ENCODE results near the gene MAPK8. TPM values are rescaled to one million over a fixed set of nuclear protein-coding genes. Genes with fewer than 3 reads are reported as not detected.

Gene MAPK8
- total RNA-seq, 2 experiments from 2014 or later, result 43.2 to 44.8 TPM

DNA sequence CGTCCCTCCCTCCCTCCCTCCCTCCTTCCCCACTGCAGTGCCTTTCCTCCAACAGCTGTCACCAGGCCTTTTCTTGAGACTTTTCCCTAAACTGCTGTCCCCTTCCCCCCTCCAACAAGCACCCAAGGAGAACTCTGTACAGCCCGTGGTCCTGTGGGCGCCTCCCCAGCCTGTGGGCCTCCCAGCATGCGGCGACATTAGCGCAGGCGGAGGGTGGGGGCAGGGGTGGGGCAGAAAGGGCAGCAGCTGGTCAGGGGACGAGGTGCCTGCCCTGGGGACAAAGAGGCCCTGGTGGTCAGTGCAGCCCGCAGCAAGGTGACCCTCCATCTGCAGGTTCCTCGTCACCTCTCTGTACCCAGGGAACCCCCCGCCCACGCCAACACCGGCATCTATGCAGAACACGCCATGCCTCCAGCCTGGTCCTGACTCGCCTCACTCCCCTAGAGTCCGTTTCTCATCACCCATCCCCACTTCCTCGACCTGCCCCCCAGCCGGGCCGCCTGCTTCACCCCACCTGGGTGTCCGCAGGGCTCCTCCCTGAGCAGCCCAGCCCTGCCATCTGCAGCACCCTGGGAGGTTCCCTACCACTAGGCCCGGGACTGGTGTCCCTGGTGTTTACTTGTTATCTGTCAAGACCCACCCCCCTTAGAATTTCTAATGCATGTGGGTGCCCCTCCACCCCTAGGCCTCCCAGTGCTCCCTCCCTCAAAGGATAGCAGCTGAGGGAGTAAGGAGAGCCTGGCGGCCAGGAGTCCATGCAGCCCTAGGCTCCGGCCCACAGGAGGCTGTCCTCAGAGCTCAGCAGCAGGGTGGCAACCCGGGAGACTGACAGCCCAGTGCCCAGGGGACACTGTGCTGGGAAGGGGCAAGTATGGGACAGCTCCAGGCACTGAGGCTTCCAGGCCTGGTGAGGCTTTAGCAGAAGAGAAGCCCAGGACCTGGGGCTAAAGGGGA, 150.6 kb downstream of the MAPK8 start:
- H3K36me3 Mint-ChIP-seq, result no peaks in the 10 kb centered on the region
- H3K4me1 Mint-ChIP-seq, result no peaks in the 10 kb centered on the region
- peaks cover 9% of the 10 kb centered on the region for H3K27me3 Mint-ChIP-seq
- H3K9me3 Mint-ChIP-seq, result no peaks in the 10 kb centered on the region
- H3K27ac Mint-ChIP-seq, result no peak overlapping the region
- no peak overlapping the region for H3K4me3 Mint-ChIP-seq
- no peak for DNase-seq

DNA sequence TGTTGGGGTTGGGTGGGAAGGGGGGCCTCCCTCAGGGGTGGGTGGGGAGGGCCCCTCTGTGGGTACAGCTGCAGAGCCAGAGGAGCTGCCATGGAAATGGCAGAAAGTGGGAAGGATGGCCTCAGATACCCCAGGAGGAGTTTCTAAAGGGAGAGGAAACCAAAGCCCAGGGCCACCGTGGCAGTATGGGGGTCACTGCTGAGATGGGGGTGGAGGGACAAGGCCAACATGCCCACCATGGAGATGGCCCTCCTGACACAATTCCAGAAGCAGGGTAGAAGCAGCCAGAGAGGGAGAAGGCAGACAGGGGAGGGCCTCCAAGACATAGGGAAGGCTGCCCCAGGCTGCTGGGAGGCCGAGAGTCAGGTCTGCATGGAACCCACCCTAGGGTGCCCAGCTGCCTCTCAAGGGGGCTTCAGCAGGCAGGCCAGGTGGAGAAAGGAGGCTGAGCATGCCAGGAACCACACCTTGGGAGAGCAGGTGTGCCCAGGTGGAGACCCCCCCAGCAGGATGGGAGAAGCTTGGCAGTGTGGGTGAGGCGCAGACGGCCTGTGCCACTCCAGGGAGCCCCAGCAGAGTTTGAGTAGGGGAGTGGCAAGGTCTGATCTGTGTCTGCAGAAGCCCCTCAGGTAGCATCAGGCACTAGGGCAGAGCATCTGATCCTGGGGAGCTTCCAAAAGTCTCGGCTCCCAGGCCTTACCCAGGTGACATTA, 151.6 kb downstream of the MAPK8 start:
- no peak overlapping the region for H3K4me3 Mint-ChIP-seq
- peaks cover 9% of the 10 kb centered on the region for H3K27me3 Mint-ChIP-seq
- no peak overlapping the region for H3K27ac Mint-ChIP-seq

DNA sequence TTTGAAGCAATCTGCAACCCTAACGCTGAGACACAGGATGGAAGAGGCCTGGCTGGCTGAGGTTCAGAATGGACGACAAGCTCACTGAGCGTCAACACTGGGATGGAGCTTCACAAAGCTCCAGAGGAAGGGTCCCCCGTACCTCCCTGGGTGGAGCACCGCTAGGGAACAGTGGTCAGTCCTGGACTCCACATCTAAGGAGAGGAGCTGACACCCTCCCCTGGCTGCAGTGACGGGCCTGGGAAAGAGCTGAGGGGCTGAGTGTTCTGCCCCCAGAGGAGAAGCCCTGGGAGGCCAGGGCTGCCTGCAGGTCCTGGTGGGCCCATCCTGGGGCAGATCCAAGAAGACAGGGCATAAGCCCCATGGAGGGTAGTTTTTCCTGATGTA, 152.2 kb downstream of the MAPK8 start:
- H3K27me3 Mint-ChIP-seq, result peaks cover 9% of the 10 kb centered on the region
- H3K9me3 Mint-ChIP-seq, result no peaks in the 10 kb centered on the region
- H3K27ac Mint-ChIP-seq, result no peak overlapping the region
- no peaks in the 10 kb centered on the region for H3K4me1 Mint-ChIP-seq
- H3K4me3 Mint-ChIP-seq, result no peak overlapping the region
- no peak for DNase-seq
- H3K36me3 Mint-ChIP-seq, result no peaks in the 10 kb centered on the region

More for the DNA sequence above, 151.6 kb downstream of the MAPK8 start:
- DNase-seq, result no peak
- H3K36me3 Mint-ChIP-seq, result no peaks in the 10 kb centered on the region
- H3K4me1 Mint-ChIP-seq, result no peaks in the 10 kb centered on the region
- H3K9me3 Mint-ChIP-seq, result no peaks in the 10 kb centered on the region

DNA sequence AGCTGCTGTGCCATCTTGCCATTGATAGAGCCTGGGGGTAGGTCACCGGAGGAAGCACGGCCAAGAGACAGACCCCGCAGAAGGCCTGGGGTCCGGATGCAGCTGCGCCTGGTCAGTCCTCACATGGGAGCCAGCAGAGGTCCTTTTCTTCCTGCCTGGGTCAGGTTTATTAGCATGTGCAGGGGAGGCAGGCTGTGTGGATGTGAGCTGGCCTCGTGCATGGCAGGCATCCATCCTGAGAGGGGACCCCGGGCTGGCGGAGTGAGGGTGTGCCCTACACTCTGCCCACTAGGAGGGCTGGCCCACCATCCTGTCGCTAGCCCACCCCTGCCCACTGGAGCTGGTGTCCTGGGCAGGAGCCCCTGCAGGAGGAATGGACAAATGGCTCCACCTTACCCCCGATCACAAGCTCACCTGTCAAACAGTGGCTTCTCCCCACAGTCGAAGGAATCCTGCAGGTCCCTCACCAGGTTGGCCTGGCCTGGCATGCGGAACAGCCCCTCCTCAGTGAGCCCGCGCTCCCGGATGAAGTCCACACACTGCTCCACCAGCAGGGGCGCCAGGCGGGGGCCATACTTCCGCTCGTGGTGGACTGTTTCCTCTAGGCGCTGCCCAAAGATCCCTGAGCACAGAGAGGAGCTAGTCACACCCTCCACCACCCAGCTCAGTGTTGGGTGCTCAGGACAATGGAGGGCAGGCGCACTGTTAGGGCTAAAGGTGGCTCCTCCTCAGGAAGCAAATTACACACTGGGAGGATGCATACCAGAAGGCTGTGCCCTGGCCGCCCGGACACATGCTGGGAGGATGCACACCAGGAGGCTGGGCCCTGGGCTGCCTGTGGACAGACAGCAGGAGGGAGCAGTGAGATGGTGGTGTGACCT, 153.0 kb downstream of the MAPK8 start:
- Mint-ChIP-seq H3K4me3 (no peak overlapping the region), H3K27me3 (peaks cover 9% of the 10 kb centered on the region), H3K4me1 (no peaks in the 10 kb centered on the region), H3K9me3 (no peaks in the 10 kb centered on the region), H3K36me3 (no peaks in the 10 kb centered on the region), H3K27ac (no peak overlapping the region)
- no peak for DNase-seq

DNA sequence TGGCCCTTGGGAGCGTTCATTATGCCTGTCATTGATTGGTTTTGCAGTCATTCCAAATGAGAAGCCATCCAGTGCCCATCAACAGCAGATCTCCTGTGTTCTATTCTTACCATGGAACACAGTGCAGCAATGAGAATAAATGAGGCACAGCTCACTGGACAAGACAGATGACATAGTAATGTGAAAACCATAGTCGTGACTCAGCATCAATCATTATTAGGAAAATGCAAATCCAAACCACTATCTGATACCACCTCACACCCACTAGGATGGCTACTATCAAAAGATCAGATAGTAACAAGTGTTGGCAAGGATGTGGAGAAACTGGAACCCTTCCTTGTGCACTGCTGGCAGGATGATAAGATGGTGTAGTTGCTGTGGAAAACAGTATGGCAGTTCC, 153.7 kb downstream of the MAPK8 start:
- Mint-ChIP-seq H3K27ac (no peak overlapping the region), H3K4me3 (no peak overlapping the region), H3K9me3 (no peaks in the 10 kb centered on the region), H3K4me1 (no peaks in the 10 kb centered on the region), H3K27me3 (peaks cover 6% of the 10 kb centered on the region), H3K36me3 (no peaks in the 10 kb centered on the region)
- DNase-seq, result no peak

DNA sequence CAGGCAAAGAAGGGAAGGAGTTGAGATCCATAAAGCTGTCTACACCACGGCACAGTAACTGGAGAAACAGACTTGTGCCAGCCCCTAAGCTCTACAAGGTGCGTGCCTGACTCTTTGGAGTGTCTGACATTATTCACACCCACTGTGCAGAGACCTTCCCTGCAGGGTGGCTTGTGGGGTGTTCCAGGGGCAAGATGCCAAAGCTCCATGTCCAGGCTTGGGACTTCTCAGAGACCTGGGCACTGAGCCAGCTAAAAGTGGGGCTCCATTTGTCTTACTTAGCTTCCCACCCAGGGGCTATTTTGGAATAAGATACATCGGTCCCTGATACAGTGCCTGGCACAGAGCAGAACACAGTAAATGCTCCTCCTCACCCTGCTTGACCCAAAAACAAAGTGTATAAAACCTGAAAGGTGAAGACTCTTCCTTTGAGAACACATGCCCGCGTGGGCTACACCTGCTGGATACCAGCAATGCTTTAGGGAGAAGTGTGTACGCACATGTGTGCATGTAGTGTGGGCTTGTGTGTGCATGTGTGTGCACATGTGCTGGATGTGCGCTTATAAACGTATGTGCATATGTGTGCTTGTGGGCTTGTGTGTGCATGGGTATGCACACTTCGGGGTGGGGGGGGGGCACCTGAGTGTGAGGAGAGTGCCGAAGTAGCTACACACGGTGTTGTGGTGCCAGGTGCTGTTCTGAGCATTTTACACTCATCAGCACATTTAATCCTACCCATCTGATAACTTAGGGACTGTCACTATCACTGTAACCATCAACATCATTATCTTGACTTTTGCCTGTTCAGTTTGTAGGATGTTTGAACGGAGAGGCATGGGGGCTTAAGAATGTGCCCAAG, 155.4 kb downstream of the MAPK8 start:
- Mint-ChIP-seq H3K27ac (no peak overlapping the region), H3K9me3 (no peaks in the 10 kb centered on the region), H3K27me3 (peaks cover 5% of the 10 kb centered on the region), H3K4me3 (no peak overlapping the region), H3K36me3 (no peaks in the 10 kb centered on the region), H3K4me1 (no peaks in the 10 kb centered on the region)
- no peak for DNase-seq

DNA sequence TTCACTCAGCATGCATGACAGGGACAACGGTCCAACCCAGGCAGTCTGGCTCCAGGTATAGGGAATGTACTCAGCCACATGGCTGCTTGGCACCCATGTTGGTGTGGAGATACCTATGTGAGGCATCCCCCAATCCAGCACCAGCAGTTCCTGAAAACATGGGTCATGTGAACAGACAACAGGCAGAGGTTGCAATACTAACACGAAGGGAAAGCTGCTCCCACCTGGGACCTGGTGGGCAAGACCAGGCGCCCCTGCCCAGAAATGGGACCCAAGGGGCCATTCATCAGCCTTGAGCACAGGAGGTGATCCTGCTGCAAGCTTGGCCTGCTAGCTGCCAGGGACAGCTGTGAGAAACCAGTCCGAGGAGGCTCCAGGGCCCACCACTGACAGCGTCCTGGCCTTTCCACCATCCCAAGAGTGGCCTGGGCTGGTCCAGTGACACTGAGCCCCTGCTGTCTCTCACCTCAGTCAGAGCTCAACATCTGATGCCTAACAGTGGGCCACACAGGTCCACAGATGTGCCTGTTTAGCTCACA, 156.1 kb downstream of the MAPK8 start:
- Mint-ChIP-seq H3K27me3 (peaks cover under 1% of the 10 kb centered on the region), H3K4me1 (no peaks in the 10 kb centered on the region), H3K36me3 (no peaks in the 10 kb centered on the region), H3K27ac (no peak overlapping the region), H3K4me3 (no peak overlapping the region), H3K9me3 (no peaks in the 10 kb centered on the region)
- no peak for DNase-seq

DNA sequence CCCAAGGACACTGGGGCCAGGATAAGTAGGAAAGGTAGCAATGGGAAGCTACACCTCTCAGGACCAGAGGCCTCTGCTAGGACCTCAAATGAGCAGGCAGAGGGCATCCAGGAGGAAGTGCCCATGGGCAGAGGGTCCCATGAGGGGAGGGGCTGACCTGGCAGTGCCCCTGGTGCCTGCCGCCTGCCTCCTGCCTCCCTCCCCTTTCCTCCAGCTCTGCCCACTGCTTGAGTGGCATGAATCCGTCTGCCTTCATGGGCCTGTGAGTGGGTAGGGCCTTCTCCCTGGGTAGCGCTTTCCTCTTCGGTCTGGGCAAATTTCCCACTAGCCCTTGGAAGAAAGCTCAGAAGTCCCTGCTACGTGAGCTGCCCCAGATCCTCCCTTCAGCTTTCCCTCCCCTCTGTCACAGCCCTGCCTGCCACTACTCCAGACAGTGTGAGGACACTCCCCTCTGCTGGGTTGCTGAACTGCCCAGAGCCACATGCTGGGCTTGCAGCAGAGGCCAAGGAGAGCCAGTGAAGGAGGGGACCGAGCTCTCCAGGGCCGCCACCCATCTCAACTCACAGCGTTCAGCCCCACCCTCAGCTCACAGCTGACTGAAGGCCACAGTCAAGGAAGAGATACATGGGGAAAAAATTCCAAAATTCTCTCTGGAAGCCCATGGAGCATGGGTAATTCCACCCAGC, 157.0 kb downstream of the MAPK8 start:
- no peak overlapping the region for H3K27ac Mint-ChIP-seq
- no peaks in the 10 kb centered on the region for H3K9me3 Mint-ChIP-seq
- H3K4me3 Mint-ChIP-seq, result no peak overlapping the region
- no peaks in the 10 kb centered on the region for H3K27me3 Mint-ChIP-seq
- DNase-seq, result no peak
- H3K36me3 Mint-ChIP-seq, result no peaks in the 10 kb centered on the region
- no peaks in the 10 kb centered on the region for H3K4me1 Mint-ChIP-seq

DNA sequence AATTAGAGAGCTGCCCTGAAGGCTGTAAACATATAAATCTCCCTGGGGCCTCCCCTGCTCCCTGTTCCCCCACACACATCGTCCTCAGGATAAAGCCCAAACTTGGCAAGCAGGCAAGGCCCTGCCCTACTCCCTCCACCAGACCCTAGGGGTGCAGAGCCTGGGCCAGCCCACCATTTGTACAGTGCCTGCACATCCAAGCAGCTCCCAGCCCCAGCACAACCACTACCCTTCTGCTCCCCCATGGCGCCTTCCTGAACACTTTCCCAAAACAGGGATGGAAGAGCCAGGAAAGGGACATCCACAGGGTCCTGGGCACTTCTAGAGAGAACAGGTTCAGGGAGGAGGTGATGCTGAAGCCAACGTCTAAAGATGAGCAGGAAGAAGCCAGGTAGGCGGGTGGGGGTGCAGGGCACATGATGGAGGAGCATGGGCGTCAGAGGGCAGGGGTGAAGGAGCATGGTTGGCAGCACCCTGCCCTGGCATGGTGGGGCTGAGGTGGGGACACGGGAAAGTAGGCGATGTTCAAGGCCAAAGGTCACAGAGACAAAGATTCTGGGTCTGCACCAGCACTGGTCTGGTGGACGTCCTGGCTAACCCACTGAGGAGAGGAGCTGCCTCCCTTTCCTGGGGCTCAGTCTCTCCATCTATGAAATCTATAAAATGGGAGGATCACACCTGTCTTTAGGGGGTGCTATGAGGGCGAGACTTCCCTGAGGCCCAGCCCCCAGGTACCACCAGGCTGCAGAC, 157.8 kb downstream of the MAPK8 start:
- H3K4me1 Mint-ChIP-seq, result no peaks in the 10 kb centered on the region
- no peaks in the 10 kb centered on the region for H3K36me3 Mint-ChIP-seq
- no peaks in the 10 kb centered on the region for H3K9me3 Mint-ChIP-seq
- DNase-seq, result no peak
- no peaks in the 10 kb centered on the region for H3K27me3 Mint-ChIP-seq
- no peak overlapping the region for H3K27ac Mint-ChIP-seq
- no peak overlapping the region for H3K4me3 Mint-ChIP-seq

DNA sequence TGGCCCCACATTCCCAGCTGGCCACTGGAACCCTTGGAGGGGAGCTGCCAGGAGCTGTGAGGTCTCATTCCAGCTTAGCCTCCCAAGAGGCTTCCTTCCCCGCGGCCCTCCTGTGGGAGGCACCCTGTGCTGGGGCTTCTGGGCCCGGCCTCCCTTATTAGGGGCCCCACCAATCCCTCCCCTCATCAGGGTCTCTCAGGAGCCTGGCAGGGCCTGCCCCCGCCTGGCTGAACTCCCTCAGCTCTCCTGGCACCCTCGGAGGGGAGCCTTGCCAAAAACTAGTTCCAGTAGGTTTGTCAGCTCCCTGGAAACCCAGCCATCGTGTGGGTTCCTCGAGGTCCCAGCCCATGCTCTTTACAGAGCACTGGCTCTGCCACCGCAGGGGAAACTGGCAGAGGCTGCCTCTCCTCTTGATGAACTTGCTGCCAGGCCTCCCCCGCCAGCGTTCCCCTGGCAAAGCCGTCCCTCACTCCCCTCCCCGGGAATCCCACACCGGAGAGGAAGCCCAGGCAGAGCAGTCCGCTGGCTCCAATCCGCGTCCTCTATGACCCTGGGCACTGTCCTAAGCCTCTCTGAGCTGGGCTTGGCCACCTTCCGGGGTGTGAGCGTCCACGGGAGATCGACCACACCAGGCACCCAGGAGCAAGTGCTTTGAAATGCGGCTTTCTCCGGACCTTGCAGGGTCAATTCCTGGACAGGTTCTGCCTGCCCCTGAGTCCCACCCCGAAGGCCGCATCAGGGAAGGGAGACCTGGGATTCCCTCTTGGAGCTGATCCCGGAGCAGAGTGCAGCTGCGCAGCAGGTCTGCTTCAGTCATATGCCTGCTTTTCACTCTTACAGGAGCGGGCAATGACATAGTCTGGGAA, 158.6 kb downstream of the MAPK8 start:
- no peak overlapping the region for H3K27ac Mint-ChIP-seq
- H3K4me3 Mint-ChIP-seq, result no peak overlapping the region
- no peaks in the 10 kb centered on the region for H3K4me1 Mint-ChIP-seq
- H3K9me3 Mint-ChIP-seq, result no peaks in the 10 kb centered on the region
- no peaks in the 10 kb centered on the region for H3K27me3 Mint-ChIP-seq
- no peak for DNase-seq
- H3K36me3 Mint-ChIP-seq, result no peaks in the 10 kb centered on the region

DNA sequence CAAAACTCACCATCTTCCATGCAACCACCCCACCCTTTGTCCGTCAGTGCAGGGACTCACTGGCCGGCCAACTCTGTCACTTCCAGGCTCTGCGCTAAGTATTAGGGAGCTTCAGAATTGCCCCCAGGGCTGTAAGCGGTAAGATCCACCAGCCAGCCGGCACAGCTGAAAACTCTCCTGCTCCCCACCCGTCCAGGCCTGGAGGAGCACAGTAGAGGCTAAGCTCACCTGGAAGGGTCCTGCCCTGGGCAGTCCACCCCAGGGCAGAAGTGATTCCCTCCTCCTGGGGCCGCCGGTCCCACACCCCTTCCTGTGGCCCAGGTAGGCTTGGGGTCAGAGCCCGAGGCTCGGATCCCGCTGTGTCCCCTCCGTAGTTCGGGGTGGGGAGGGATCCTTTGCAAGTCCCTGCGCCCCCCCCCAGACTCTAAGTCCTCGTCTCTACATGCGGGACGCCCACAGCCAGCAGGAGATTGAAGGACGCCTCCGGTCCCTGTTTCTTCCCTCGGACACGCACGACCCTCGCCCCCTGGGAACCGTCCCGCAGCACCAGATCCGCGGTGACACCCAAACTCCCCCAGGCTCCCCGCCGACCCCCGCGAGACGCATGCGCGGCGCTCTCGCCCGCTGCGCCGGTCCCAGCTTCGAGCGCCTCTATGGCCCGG, 159.5 kb downstream of the MAPK8 start:
- Mint-ChIP-seq H3K27ac (no peak overlapping the region), H3K27me3 (no peaks in the 10 kb centered on the region), H3K4me1 (no peaks in the 10 kb centered on the region), H3K4me3 (no peak overlapping the region), H3K9me3 (no peaks in the 10 kb centered on the region), H3K36me3 (no peaks in the 10 kb centered on the region)
- no peak for DNase-seq

DNA sequence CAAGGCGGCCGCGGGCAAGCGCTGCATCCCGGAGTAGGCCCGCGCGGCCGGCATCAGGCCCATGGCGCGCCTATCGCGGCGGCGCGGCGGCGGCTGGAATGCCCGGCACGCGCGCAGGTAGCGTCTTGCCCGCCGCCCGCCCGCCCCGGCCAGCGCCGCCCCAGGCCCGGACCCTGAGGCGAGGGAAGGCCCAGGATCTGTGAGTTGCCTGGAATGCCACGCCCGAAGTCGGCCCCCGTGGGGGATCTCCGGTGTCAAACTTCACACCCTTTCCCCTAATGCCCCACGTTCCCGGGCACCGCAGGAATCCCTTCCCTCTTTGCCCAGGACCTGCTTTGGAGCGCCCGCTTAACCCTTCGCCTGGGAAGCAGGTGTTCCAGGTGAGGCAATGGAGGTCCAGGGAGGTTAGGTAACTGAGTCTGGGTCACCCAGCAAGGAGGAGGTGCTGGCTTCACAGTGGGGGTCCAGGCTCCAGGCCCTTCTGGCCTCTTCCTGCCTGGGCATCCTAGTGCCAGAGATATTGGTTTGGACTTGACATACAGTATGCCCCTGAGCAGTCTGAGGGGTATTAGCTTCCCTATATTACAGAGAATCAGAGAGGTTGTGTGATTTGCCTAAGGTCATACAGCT, 160.2 kb downstream of the MAPK8 start:
- Mint-ChIP-seq H3K36me3 (no peaks in the 10 kb centered on the region), H3K4me3 (no peak overlapping the region), H3K9me3 (no peaks in the 10 kb centered on the region), H3K4me1 (no peaks in the 10 kb centered on the region), H3K27me3 (no peaks in the 10 kb centered on the region), H3K27ac (no peak overlapping the region)
- no peak for DNase-seq

All from activated naive CD8-positive, alpha-beta T cell treated with anti-CD3 and anti-CD28 coated beads for 36 hours (primary cell).